HG03558 (cell line): ENCODE data around the gene NR3C2.
"Not testable (repeated sequence)": the region's sequence is repeated elsewhere in the genome, so short reads cannot be mapped to it uniquely, and the experiment has no call there.

ENCODE experiments used
- ATAC-seq: cut with Tn5 transposase; IDR thresholded peaks from one replicate; pipeline ENCODE4 v1.9.1; 2021; ENCODE audit warnings: moderate number of reproducible peaks; ENCODE audit not compliant: unreplicated experiment; ENCODE audit errors: extremely low read depth

Gene NR3C2

GRCh38 chr4:148187454-148188222 is 254.6 kb downstream of the NR3C2 start:
- not testable (repeated sequence) for ATAC-seq

- ATAC-seq, result no peak
Measured at GRCh38 chr4:148184922-148185321, 257.3 kb downstream of the NR3C2 start.

- no peak for ATAC-seq
Measured at GRCh38 chr4:148182230-148182911, 259.8 kb downstream of the NR3C2 start.

GRCh38 chr4:148173397-148174017 is 268.7 kb downstream of the NR3C2 start:
- no peak for ATAC-seq

- ATAC-seq, result no peak
Measured at GRCh38 chr4:148171596-148171995, 270.6 kb downstream of the NR3C2 start.

GRCh38 chr4:148170408-148171365 is 271.5 kb downstream of the NR3C2 start:
- no peak for ATAC-seq

GRCh38 chr4:148166132-148166591 is 276.1 kb downstream of the NR3C2 start:
- ATAC-seq, result no peak

GRCh38 chr4:148164557-148164956 is 277.7 kb downstream of the NR3C2 start:
- no peak for ATAC-seq

- ATAC-seq, result no peak
Measured at GRCh38 chr4:148162991-148163390, 279.2 kb downstream of the NR3C2 start.

- ATAC-seq, result no peak
Measured at GRCh38 chr4:148162519-148162918, 279.7 kb downstream of the NR3C2 start.

- no peak for ATAC-seq
Measured at GRCh38 chr4:148161601-148162000, 280.6 kb downstream of the NR3C2 start.

GRCh38 chr4:148159793-148160192 is 282.4 kb downstream of the NR3C2 start:
- ATAC-seq, result no peak

- no peak for ATAC-seq
Measured at GRCh38 chr4:148154769-148155168, 287.4 kb downstream of the NR3C2 start.

- no peak for ATAC-seq
Measured at GRCh38 chr4:148152868-148153625, 289.2 kb downstream of the NR3C2 start.

GRCh38 chr4:148151806-148152205 is 290.4 kb downstream of the NR3C2 start:
- no peak for ATAC-seq

- ATAC-seq, result no peak
Measured at GRCh38 chr4:148145475-148145874, 296.7 kb downstream of the NR3C2 start.

- no peak for ATAC-seq
Measured at GRCh38 chr4:148143174-148143573, 299.0 kb downstream of the NR3C2 start.

GRCh38 chr4:148141501-148141900 is 300.7 kb downstream of the NR3C2 start:
- no peak for ATAC-seq

GRCh38 chr4:148126825-148127224 is 315.4 kb downstream of the NR3C2 start:
- no peak for ATAC-seq
